KOPT-K1 (cell line): Measurements from ENCODE around the gene SC5D.

Source experiments
- H3K27ac ChIP-seq: fragments of 200-600 bp; sonication (generic); 2 replicates; pipeline ENCODE4 v1.5.1; 2016; ENCODE audit warnings: antibody characterized with exemption, mild to moderate bottlenecking, low read depth, low read length; ENCODE audit not compliant: poor library complexity, severe bottlenecking
- H3K36me3 ChIP-seq: fragments of 200-600 bp; sonication (generic); 2 replicates; pipeline ENCODE4 v1.5.1; 2017; ENCODE audit warnings: antibody characterized with exemption, mild to moderate bottlenecking, low read length, moderate library complexity; ENCODE audit not compliant: insufficient read depth
- H3K9me3 ChIP-seq: fragments of 200-600 bp; sonication (generic); 2 replicates; pipeline ENCODE4 v1.5.1; 2017; ENCODE audit warnings: antibody characterized with exemption, low read length, mild to moderate bottlenecking; ENCODE audit not compliant: insufficient read depth, poor library complexity, severe bottlenecking

SC5D gene

GRCh38 chr11:121330614-121331435 lies 38.3 kb downstream of the SC5D start:
- no peak overlapping the region for H3K27ac ChIP-seq
- H3K9me3 ChIP-seq: no peaks in the 10 kb centered on the region
- no peaks in the 10 kb centered on the region for H3K36me3 ChIP-seq

- no peak overlapping the region for H3K27ac ChIP-seq
- no peaks in the 10 kb centered on the region for H3K9me3 ChIP-seq
- H3K36me3 ChIP-seq: no peaks in the 10 kb centered on the region
Measured at GRCh38 chr11:121334973-121335710, 42.6 kb downstream of the SC5D start.

- Histone ChIP-seq H3K27ac (no peak overlapping the region), H3K36me3 (no peaks in the 10 kb centered on the region), H3K9me3 (no peaks in the 10 kb centered on the region)
Measured at GRCh38 chr11:121336279-121336937, 43.8 kb downstream of the SC5D start.

- Histone ChIP-seq H3K36me3 (no peaks in the 10 kb centered on the region), H3K27ac (no peak overlapping the region), H3K9me3 (no peaks in the 10 kb centered on the region)
Measured at GRCh38 chr11:121337078-121337477, 44.5 kb downstream of the SC5D start.

- H3K9me3 ChIP-seq: no peaks in the 10 kb centered on the region
- H3K27ac ChIP-seq: no peak overlapping the region
- H3K36me3 ChIP-seq: no peaks in the 10 kb centered on the region
Measured at GRCh38 chr11:121337740-121338272, 45.2 kb downstream of the SC5D start.

GRCh38 chr11:121338536-121338935 lies 46.0 kb downstream of the SC5D start:
- Histone ChIP-seq H3K9me3 (no peaks in the 10 kb centered on the region), H3K36me3 (no peaks in the 10 kb centered on the region), H3K27ac (no peak overlapping the region)

GRCh38 chr11:121340032-121340580 lies 47.5 kb downstream of the SC5D start:
- Histone ChIP-seq H3K9me3 (no peaks in the 10 kb centered on the region), H3K27ac (no peak overlapping the region), H3K36me3 (no peaks in the 10 kb centered on the region)

GRCh38 chr11:121341609-121342008 lies 49.0 kb downstream of the SC5D start:
- Histone ChIP-seq H3K27ac (no peak overlapping the region), H3K9me3 (no peaks in the 10 kb centered on the region), H3K36me3 (no peaks in the 10 kb centered on the region)

GRCh38 chr11:121344824-121345223 lies 52.3 kb downstream of the SC5D start:
- Histone ChIP-seq H3K27ac (no peak overlapping the region), H3K9me3 (no peaks in the 10 kb centered on the region), H3K36me3 (no peaks in the 10 kb centered on the region)

GRCh38 chr11:121347094-121347493 lies 54.5 kb downstream of the SC5D start:
- no peaks in the 10 kb centered on the region for H3K36me3 ChIP-seq
- no peaks in the 10 kb centered on the region for H3K9me3 ChIP-seq
- no peak overlapping the region for H3K27ac ChIP-seq

- H3K9me3 ChIP-seq: no peaks in the 10 kb centered on the region
- H3K27ac ChIP-seq: no peak overlapping the region
- H3K36me3 ChIP-seq: no peaks in the 10 kb centered on the region
Measured at GRCh38 chr11:121347813-121348212, 55.2 kb downstream of the SC5D start.

- Histone ChIP-seq H3K36me3 (no peaks in the 10 kb centered on the region), H3K9me3 (no peaks in the 10 kb centered on the region), H3K27ac (no peak overlapping the region)
Measured at GRCh38 chr11:121348220-121348875, 55.8 kb downstream of the SC5D start.

- Histone ChIP-seq H3K9me3 (no peaks in the 10 kb centered on the region), H3K27ac (no peak overlapping the region), H3K36me3 (no peaks in the 10 kb centered on the region)
Measured at GRCh38 chr11:121349790-121350189, 57.2 kb downstream of the SC5D start.

- no peaks in the 10 kb centered on the region for H3K9me3 ChIP-seq
- no peaks in the 10 kb centered on the region for H3K36me3 ChIP-seq
- H3K27ac ChIP-seq: no peak overlapping the region
Measured at GRCh38 chr11:121350314-121351082, 57.9 kb downstream of the SC5D start.
